Raji (cell line): Measurements from ENCODE around the gene MYCL.

Experiments
- POLR2A ChIP-seq: IDR thresholded peaks from 2 replicates; pipeline ENCODE4 v1.6.1; 2011; ENCODE audit warnings: low read depth, low read length, control low read depth; ENCODE audit not compliant: insufficient read depth

Gene MYCL

GRCh38 chr1:39926820-39927219 is 25.1 kb upstream of the MYCL start:
- TF ChIP-seq POLR2A, result no peak

GRCh38 chr1:39926343-39926793 is 24.7 kb upstream of the MYCL start:
- no peak for TF ChIP-seq POLR2A

GRCh38 chr1:39925721-39926342 is 24.1 kb upstream of the MYCL start:
- TF ChIP-seq POLR2A, result no peak

- no peak for TF ChIP-seq POLR2A
These were observed 20.6 kb upstream of the MYCL start for GRCh38 chr1:39922251-39922688.

- no peak for TF ChIP-seq POLR2A
These were observed 17.8 kb upstream of the MYCL start for GRCh38 chr1:39919545-39919944.

GRCh38 chr1:39917825-39918224 is 16.1 kb upstream of the MYCL start:
- no peak for TF ChIP-seq POLR2A

GRCh38 chr1:39915499-39916129 is 13.9 kb upstream of the MYCL start:
- no peak for TF ChIP-seq POLR2A

GRCh38 chr1:39910263-39910662 is 8.5 kb upstream of the MYCL start:
- no peak for TF ChIP-seq POLR2A

GRCh38 chr1:39908534-39908933 is 6.8 kb upstream of the MYCL start:
- no peak for TF ChIP-seq POLR2A

- TF ChIP-seq POLR2A, result no peak
These were observed 6.1 kb upstream of the MYCL start for GRCh38 chr1:39907528-39908453.

GRCh38 chr1:39905172-39905571 is 3.5 kb upstream of the MYCL start:
- TF ChIP-seq POLR2A, result no peak

- no peak for TF ChIP-seq POLR2A
These were observed 717 bp upstream of the MYCL start for GRCh38 chr1:39902460-39902807.

- TF ChIP-seq POLR2A, result no peak
These were observed 328 bp downstream of the MYCL start for GRCh38 chr1:39901464-39901713.

GRCh38 chr1:39900662-39901463 is 854 bp downstream of the MYCL start:
- TF ChIP-seq POLR2A, result no peak

GRCh38 chr1:39899611-39900538 is 1.8 kb downstream of the MYCL start:
- no peak for TF ChIP-seq POLR2A
